Fibroblast of villous mesenchyme (primary cell): ENCODE measurements around the gene STRN3. TPM values are rescaled to one million over a fixed set of nuclear protein-coding genes. Genes with fewer than 3 reads are reported as not detected.
A peak's percentile ranks its signal among the peaks of the same experiment; 100 is the strongest.

Experiments
- DNase-seq: peaks from one replicate; pipeline ENCODE4 v3.0.0-alpha.2; 2010; ENCODE audit warnings: low read depth
- H3K4me3 ChIP-seq: 2 replicates; pipeline ENCODE4 v1.5.1; 2011; ENCODE audit warnings: low read depth, mild to moderate bottlenecking, low read length
- total RNA-seq: library from RNA; depleted of rRNA; stranded (reverse); fragments of >200 nt; gene quantifications from 2 replicates; pipeline ENCODE4 v1.2.3, GENCODE V29; 2012
- TF ChIP-seq, protein P1 (sequence below): IDR thresholded peaks from 2 replicates; pipeline ENCODE4 v1.5.1; 2012; ENCODE audit warnings: low read depth, mild to moderate bottlenecking, low read length; ENCODE audit not compliant: insufficient read depth

Gene STRN3
- total RNA-seq, 1 donor = 83.3 TPM

DNA sequence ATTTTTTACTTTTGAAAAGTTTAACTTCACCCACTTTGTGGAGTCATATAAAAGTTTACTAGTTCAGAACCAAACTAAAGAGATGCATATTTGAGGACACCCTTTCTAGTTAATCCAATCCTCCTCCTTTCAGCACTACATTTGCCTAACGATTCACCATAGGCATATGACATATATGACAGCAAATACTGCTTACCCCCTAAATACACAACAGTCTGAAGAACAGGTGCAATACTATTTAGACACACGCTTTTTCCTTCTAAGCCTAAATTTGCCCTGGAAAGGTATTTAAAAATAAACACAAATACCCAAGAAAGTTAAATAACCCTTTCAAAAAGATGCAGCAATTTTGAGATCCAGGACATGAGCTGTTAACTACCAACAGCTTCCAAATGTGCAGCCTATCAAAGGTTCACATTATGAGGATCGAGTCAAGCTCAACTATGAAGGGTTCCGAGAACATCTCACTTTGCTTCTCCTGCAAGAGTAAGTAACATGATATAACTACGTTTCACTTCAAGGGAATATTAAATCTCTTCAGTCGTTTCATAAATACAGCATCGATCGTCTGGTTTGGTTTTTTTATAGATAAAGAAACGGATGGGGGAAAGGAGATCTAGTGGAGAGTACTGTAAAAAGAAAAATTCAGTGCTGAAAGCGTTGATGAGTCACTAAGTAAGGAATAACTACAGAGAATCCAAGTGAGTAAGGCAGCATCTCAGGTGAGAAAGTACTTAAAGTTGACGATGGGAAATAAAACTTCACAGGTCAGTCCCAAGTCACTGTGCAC, 1.4 kb downstream of the STRN3 start:
- DNase-seq = peak; percentile 31
- peak overlapping the region; percentile 92 for H3K4me3 ChIP-seq
- TF ChIP-seq, protein P1, sequence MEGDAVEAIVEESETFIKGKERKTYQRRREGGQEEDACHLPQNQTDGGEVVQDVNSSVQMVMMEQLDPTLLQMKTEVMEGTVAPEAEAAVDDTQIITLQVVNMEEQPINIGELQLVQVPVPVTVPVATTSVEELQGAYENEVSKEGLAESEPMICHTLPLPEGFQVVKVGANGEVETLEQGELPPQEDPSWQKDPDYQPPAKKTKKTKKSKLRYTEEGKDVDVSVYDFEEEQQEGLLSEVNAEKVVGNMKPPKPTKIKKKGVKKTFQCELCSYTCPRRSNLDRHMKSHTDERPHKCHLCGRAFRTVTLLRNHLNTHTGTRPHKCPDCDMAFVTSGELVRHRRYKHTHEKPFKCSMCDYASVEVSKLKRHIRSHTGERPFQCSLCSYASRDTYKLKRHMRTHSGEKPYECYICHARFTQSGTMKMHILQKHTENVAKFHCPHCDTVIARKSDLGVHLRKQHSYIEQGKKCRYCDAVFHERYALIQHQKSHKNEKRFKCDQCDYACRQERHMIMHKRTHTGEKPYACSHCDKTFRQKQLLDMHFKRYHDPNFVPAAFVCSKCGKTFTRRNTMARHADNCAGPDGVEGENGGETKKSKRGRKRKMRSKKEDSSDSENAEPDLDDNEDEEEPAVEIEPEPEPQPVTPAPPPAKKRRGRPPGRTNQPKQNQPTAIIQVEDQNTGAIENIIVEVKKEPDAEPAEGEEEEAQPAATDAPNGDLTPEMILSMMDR = no peak

DNA sequence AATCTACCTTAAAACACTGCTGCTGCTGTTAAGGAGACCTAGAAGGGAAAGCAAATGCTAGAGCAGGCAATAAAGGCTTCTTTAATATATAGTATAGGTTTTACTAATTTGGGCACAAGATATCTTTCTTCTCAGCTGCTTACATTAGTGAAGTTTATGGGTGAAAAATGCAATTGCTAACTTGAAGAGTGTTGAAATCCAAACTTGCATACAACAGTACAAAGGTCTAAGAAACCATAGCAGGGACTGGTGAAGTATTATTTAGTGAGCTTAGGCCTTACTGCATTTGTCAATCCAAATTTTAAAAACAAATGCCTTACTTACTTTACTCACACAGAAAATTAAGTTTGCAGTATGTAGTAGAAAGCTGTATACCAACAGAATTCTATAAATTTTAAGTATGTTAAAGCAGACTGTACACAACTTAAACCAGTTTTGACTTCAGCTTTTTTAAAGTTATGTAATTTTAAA, 2.1 kb downstream of the STRN3 start:
- DNase-seq = peak; percentile 29
- TF ChIP-seq, protein P1 = no peak
- peak overlapping the region; percentile 92 for H3K4me3 ChIP-seq

DNA sequence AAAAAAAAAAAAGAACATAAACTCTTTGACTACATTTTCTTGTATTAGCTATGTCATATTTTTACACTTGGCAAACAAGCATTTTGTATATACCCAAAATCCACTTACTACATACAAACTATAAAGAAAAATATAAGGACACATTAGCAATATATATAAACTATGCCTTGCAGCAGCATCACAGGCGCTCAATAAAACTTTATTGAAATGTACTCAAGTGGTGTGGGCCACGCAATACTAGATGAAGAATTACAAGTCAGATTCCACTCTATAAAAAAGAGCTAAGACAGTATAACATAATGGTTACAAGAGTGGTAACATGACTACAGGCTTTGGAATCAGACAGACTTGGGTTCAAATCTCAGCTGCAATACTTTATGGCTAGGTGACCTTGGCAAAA, 3.8 kb downstream of the STRN3 start:
- DNase-seq = no peak
- TF ChIP-seq, protein P1 = no peak
- no peak overlapping the region for H3K4me3 ChIP-seq

DNA sequence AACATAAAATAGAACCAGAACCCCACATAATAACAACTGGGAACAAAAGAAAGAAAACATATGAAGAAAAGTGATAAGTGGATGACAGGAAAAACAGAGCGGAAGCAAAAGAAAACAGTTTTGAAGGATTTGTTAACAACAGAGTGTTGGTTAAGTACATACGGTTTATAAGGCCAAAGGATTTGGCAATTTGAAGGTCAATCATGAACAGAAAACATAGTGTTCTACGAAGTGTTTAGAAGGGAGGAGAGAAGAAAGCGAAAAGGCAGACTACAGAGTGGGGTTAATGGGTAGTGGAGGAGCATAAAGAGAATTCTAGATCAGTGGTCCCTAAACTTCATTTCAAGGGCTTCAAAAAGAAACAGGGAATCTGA, 4.6 kb downstream of the STRN3 start:
- no peak for DNase-seq
- no peak overlapping the region for H3K4me3 ChIP-seq
- TF ChIP-seq, protein P1 = no peak

DNA sequence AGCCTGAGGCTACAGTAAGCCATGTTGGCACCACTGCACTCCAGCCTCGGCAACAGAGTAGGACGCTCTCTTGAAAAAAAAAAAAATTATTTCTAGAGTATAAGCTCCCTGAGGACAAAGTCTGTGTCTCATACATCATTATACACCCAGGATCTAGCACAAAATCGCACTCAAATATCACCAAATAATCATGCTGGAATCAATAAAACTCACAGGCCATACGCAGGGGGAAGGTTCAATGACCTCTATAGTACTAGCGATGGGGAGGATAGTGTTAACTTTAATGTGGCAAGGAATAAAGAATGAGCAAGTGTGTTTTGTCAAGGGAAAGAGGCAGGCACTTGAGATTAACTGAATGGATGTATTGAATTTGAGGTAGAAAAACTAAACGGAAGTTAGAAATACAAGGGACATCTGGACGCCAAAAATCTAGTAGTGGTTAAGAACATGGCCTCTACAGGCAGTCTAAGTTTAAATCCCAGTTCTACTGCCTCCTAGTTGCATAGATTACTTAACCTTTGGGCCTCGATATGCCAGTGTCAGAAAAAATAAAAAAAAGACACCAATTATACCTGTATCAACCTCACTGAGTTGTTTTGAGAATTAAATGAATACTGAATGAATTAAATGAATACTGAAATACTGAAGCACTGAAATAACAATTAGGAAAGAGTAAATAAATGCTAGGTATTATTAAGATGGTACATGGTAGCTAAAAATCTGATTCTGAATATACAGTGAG, 5.2 kb downstream of the STRN3 start:
- no peak overlapping the region for H3K4me3 ChIP-seq
- TF ChIP-seq, protein P1 = no peak
- DNase-seq = no peak

DNA sequence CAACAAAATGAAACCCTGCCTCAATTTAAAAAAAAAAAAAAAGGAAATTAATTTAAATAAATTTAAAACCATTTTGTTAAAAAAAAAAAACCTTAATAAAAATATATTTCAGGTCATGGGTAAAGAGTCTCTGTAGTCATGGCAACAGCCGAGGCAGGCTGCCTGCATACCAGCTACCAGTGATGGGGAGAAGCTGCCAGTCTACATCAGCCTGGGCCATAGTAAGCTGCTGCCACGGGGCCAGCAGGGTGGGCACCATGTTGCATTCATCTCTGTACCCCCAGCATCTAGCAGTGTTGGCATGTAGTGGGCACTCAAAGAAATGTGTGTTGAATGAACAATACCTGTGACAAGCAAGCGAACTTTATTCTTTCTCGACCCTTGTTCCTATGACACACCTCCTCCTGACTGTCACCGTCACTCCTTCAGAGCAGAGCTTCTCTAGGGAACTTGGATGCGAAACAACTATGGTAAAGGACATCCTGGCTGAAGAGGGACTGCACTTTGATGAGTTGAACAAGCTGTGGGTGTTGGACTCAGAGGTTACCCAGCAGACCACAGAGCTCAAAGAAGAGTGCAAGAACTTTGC, 8.0 kb downstream of the STRN3 start:
- no peak for DNase-seq
- TF ChIP-seq, protein P1 = no peak
- H3K4me3 ChIP-seq = no peak overlapping the region
